GM18951 (cell line): Measurements from ENCODE around the gene TRIM44.
"Not testable (repeated sequence)": the region's sequence is repeated elsewhere in the genome, so short reads cannot be mapped to it uniquely, and the experiment has no call there.

Source experiments
- POLR2A ChIP-seq: IDR thresholded peaks from 4 replicates; pipeline ENCODE4 v1.6.1; 2011; ENCODE audit warnings: mild to moderate bottlenecking; ENCODE audit not compliant: insufficient read length, insufficient read depth; ENCODE audit errors: extremely low read depth
- in situ Hi-C: fragments of 300-500 bp; cut with MboI; formaldehyde crosslinking; loops from one replicate; pipeline ENCODE4 v1.12.0; 2022; ENCODE audit warnings: low sequenced_read_pairs, mixed read lengths, inconsistent platforms; ENCODE audit not compliant: unreplicated experiment

Gene TRIM44

DNA sequence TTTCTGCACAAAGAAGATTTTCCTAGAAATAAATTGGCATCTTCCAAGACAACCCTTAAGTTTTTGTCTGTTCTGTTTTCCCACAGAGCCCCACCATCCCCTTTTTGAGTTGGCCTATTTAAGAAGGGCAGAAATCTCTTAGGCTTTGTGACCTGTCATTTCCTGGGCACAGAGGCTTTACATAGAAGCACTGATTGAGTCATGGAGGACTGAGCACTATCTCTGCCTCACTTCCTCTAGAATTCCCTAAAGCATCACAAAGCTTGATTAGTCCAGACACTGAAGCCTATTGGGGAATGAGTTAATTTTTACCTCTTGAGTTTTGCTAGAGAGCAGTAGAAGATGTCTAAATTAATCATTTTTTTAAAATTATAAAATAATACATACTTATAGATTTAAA is 25.4 kb downstream of the TRIM44 start:
- TF ChIP-seq POLR2A, result no peak
- in situ Hi-C loops, result no loop called here

DNA sequence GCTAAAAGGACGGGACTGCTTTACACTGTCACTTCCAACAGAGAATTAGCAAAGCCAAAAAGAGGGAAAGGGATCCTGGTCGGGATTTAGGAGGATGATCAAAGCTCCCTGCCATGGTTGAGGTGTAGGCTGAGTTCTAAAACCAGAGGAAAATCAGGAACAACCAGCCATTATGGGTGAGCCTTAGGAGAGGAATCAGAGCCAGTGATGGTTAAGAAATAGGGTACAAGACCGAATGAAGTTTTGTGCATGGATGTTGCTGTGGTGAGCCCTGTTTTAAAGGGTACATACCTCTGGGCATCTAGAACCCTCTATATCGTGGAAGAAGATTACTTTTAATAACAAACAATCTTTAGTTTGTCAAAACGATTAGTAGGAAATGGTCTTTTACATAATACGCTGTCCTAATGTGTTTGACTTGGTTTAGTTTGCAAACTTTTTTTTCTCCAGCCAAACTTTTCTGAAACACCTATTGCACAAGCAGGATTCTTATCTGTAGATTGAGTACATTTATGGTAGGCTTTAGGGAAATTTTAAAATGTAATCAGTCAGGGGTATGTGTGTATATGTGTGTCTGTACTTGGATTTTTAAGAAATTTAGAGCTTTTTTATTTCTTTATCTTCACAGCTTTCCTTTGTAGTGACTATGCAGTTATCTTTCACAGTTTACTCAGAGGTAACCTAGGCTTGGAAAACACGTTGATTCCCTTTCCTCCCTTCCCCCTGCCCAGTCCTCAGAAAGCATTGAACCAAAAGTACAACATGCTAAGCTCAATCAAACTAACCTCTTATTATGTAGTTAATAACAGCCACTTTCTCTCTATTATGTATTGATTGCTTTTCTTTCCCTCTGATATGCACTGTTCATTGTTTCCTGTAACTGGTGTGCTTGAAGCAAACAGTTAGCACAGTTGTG is 26.8 kb downstream of the TRIM44 start:
- no peak for TF ChIP-seq POLR2A

DNA sequence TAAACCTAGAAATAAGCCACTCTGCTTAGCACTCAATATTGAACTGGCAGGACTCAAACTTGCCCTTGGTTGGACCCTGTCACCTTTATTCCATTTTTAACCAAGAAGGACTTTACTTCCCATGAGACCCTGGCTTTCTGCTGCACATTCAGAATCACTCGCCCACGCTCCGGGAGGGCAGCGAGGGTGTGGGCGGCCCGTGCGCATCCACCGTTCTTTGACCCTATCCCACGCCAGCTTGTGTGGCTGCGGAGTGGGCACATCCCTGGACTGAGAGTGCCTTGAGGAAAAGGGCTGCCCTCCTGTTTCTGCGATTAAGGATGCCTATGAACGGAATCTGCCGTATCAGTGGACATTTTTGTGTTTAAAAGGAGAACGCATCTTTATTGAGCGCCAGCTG is 39.6 kb downstream of the TRIM44 start:
- in situ Hi-C loops, result no loop called here
- TF ChIP-seq POLR2A, result no peak

More for the DNA sequence above, 26.8 kb downstream of the TRIM44 start:
- in situ Hi-C loops, result no loop called here

DNA sequence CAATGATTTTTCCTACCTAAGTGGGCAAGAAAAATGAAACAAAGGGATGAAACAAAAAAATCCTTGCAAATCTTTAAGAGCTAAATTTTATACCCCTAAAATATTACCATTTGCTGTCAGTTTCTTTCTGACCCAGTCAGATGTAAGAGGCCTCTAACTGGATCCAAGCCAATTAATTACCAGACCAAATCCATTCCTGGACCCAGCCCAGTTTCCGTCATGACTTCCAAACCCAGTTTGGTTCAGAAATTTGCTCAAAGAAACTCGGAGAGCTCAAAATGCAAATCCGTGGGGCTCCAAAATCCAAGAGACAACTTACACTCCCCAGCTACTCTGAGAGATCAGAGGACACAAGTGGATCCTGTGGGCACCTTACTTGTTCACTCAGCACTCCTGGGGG is 46.8 kb downstream of the TRIM44 start:
- in situ Hi-C loops, result no loop called here
- TF ChIP-seq POLR2A, result no peak

DNA sequence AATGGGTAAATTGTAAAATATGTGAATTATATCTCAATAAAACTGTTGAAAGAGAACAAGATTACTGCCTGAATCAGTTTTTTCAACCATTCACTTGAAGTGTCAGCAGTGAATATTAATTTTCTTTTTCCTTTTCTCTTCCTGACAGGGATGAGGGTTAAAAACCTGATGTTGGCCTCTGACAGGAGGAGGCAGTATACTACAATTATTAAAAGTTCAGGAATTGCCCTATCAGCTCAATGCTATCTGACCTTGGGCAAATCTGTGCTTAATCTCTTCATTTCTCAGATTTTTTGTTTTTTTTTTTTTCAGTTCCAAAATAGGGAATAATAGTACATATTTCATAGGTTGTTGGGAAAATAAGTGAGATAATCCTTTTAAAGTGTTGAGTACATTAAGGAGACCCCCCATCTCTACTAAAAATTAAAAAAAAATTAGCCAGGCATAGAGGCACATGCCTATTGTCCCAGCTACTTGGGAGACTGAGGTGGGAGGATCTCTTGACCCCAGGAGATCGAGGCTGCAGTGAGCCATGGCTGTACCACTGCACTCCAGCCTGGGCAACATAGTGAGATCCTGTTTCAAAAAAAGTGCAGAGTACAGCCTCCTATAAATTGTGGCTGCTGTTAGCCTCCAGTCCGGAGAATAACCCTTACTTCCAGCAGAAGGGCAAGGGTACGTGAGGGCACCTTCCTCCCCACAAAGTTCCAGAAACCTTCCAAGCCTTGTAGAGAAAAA is 48.8 kb downstream of the TRIM44 start:
- no peak for TF ChIP-seq POLR2A
- in situ Hi-C loops, result no loop called here

DNA sequence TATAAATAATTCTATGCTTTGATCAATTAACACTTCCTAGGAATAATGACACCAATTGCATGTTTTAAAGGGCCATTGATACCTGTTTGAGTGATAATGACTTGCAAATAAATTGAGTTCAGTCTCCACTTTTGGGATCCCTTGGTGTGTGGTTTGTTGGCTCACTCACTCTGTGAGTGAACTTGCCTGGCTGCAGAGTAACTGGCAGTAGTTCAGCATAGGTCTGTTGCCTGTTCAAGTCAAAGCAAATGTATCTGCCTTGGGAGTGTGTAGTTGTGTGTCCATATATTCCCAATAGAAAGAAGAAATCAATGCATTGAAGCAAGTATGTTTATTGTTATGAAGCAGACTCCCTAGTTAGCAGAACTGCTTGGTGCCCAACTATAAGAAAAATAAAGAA is 49.3 kb downstream of the TRIM44 start:
- TF ChIP-seq POLR2A, result no peak
- in situ Hi-C loops, result no loop called here

DNA sequence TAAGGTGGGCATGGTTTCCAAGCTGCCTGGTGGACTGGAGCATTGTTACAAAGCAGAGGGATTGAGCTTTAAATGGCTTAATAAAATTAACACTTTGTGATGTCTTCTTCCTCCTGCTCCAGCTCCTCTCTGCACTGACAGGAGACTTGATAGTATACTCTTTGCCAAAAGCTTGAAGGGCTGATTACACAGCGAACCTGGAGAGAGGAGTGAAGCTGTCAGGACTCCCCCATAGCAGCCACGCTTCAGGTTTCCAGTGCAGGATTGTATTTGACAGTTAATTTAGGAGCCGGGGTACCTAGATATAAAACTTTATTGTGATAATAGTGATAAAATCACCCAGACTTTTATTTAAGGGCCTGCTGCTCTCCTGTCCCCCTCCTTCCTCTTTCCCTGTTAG is 50.0 kb downstream of the TRIM44 start:
- no peak for TF ChIP-seq POLR2A
- in situ Hi-C loops, result no loop called here

DNA sequence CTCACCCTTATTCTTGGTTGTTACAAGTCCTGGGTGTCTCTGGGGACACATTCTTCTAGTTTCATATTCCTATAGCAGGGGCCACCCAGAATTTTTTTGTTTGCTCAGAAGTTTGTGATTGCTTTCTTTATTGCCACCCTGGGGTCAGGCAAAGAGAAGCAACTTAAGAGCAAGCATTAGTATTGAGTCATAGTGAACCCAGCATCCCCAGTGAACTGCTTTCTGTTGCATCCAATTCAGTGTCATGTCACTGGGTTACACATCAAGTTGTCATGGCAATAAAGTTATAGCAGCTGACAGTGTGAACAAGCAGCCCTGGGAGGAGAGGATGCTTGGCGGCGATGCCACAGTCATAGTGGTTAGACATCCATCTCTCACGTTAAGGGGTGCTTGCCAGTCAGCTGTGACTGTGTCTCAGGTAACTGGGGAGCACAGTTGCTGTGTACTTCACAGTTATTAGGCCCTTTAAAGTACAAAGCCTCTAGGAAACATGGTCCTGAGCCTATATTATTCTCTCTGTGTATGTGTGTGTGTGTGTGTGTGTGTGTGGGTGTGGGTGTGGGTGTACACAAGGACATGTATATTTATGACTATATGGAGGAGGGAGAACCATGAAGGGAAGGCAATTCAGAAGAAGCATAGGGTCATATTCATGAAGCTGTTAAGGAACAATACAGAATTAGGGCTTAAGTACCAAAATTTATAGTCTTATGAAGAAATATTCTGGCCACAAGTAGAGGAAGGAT is 52.5 kb downstream of the TRIM44 start:
- no peak for TF ChIP-seq POLR2A
- in situ Hi-C loops, result no loop called here

DNA sequence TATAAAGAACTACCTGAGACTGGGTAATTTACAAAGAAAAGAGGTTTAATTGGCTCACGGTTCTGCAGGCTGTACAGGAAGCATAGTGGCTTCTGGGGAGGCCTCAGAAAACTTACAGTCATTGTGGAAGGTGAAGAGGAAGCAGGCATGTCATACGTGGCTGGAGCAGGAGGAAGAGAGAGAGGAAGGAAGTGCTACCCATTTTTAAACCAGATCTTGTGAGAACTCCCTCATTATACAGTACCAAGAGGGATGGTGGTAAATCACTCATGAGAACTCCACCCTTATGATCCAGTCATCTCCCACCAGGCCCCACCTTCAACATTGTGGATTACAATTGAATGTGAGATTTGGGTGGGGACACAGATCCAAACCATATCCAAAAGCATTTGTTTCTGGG is 53.1 kb downstream of the TRIM44 start:
- in situ Hi-C loops, result not testable (repeated sequence)

DNA sequence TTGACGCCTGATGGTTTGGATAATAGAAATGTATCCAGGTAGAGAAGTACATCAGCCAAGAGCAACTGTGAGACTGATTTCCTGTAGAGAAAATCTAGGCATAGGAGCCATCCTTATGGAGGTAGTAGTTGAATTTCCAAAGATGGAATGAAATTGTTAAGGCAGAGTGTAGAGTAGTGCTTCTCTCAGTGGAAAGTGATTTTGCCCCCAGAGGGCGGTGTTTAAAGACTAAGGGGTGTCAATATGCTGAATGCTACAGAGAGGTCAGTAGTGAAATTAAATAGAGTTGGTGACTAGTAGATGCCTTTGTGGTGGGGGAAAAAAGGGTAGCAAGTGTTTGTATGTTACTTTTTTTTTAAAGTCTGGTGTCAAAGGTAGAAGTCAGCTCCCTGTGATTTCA is 54.5 kb downstream of the TRIM44 start:
- no peak for TF ChIP-seq POLR2A
- in situ Hi-C loops, result no loop called here

DNA sequence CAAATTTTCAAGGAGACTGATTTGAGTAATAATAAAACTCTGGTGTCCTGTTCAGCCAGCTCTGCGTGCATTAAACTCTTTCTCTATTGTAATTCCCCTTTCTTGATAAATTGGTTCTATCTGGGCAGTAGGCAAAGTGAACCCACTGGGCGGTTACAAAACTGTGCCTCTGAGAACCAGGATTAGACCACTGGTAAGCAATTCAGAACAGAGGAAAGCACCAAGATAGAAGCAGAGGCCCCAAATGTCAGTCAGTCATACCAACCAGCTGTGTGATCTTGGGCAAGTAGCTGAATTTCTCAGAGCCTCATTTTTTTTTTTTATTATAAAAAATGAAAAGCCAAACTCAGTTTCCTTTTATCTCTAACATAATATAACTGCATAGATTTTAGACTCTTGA is 54.9 kb downstream of the TRIM44 start:
- in situ Hi-C loops, result no loop called here
- TF ChIP-seq POLR2A, result no peak

DNA sequence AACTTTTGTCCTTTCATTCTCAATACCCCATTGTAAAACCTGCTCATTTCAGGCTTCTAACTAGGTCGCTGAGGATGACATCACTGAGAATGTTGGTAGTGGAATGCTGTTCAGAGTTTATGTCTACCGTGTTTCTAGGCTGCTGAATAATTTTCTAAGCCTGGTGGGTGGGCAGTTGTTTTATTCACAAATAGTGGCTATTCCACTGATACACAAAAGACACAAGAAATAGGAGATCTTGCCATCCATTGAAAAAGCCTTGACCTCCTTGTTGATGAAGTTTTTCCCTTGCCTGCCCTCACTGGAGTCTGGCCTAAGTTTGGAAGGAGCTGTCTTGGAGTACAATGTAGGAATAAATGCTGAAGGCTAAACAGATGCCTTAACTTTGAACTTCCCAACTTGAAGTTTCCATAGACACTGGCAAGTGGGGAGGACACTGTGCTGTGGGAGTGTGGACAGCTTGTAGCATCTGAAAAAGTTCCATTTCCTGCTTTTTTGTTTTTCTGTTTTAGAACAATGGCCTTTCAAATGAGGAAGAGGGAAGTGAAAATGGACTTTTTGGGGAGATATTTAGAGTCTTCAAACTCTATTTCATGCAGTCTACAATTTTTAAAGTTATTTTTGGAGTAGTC is 59.2 kb downstream of the TRIM44 start:
- in situ Hi-C loops, result no loop called here
- TF ChIP-seq POLR2A, result no peak

DNA sequence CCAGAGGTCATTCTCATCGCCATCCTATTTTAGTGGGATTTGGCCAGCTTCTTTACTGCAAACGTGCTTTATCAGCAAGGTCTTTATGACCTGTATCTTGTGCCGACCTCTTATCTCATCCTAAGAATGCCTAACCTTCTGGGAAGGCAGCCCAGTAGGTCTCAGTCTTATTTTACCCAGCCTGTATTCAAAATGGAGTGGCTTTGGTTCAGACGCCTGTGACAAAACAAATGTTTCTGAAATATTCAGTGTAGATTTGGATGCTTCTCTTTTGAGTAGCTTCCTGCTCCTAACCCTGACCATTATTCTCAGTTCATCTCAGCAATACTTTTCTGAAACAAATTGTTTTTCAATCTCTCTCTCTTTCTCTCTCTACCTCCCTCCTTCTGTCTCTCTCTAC is 60.1 kb downstream of the TRIM44 start:
- in situ Hi-C loops, result no loop called here

More for the DNA sequence above, 60.1 kb downstream of the TRIM44 start:
- TF ChIP-seq POLR2A, result no peak
